ENCODE data around the gene RNU1-3. TPM values are rescaled to one million over a fixed set of nuclear protein-coding genes. Genes with fewer than 3 reads are reported as not detected.

The RNU1-3 gene
- total and polyA plus RNA-seq, 9 of the 15 experiments (the other 6 are each of a cell fraction or from before 2014, with no cell fraction given), result under 0.01 to 32,823 (median 2,538) TPM; not detected in 4

- TF ChIP-seq, protein P1, sequence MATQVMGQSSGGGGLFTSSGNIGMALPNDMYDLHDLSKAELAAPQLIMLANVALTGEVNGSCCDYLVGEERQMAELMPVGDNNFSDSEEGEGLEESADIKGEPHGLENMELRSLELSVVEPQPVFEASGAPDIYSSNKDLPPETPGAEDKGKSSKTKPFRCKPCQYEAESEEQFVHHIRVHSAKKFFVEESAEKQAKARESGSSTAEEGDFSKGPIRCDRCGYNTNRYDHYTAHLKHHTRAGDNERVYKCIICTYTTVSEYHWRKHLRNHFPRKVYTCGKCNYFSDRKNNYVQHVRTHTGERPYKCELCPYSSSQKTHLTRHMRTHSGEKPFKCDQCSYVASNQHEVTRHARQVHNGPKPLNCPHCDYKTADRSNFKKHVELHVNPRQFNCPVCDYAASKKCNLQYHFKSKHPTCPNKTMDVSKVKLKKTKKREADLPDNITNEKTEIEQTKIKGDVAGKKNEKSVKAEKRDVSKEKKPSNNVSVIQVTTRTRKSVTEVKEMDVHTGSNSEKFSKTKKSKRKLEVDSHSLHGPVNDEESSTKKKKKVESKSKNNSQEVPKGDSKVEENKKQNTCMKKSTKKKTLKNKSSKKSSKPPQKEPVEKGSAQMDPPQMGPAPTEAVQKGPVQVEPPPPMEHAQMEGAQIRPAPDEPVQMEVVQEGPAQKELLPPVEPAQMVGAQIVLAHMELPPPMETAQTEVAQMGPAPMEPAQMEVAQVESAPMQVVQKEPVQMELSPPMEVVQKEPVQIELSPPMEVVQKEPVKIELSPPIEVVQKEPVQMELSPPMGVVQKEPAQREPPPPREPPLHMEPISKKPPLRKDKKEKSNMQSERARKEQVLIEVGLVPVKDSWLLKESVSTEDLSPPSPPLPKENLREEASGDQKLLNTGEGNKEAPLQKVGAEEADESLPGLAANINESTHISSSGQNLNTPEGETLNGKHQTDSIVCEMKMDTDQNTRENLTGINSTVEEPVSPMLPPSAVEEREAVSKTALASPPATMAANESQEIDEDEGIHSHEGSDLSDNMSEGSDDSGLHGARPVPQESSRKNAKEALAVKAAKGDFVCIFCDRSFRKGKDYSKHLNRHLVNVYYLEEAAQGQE (IDR thresholded peaks at IDR 0.05; ENCODE audit: borderline replicate concordance), result no peak
- TF ChIP-seq, protein P1 (CRISPR knock-in tag; IDR thresholded peaks at IDR 0.05; ENCODE audit: low read depth), result 0 out of 2 replicates have a peak, but pooled peaks have one; percentile 39
- TF ChIP-seq ZNF445 (CRISPR knock-in tag; IDR thresholded peaks at IDR 0.05; ENCODE audit: low read depth) (no peak), TAF1 (IDR thresholded peaks at IDR 0.05; ENCODE audit: control insufficient read depth, extremely low read depth, insufficient read depth, low read length, severe bottlenecking) (no peak), FOXA1 (IDR thresholded peaks at IDR 0.05; ENCODE audit: borderline replicate concordance) (no peak), MAFF (IDR thresholded peaks at IDR 0.05; ENCODE audit: low read length) (no peak), ZNF778 (CRISPR knock-in tag; IDR thresholded peaks at IDR 0.05) (no peak), NR4A1 (CRISPR knock-in tag; IDR thresholded peaks at IDR 0.05) (0 out of 2 replicates have a peak, but pooled peaks have one; percentile 56), NR4A1 (tag; IDR thresholded peaks at IDR 0.05) (no peak), TRIM28 (IDR thresholded peaks at IDR 0.05) (no peak)
Measured at GRCh38 chr1:16628361-16629111, 38.2 kb downstream of the RNU1-3 start (continued).
